Endothelial cell of umbilical vein (primary cell): ENCODE data around the gene MAGED4. TPM values are rescaled to one million over a fixed set of nuclear protein-coding genes. Genes with fewer than 3 reads are reported as not detected.
A peak's percentile ranks its signal among the peaks of the same experiment; 100 is the strongest.
"Not testable (repeated sequence)": the region's sequence is repeated elsewhere in the genome, so short reads cannot be mapped to it uniquely, and the experiment has no call there.

ENCODE experiments used
- Bru-seq: library from RNA; stranded (reverse); fragments of 400-500 nt; gene quantifications from one replicate; lab custom pipeline; 2021; lab: Mats Ljungman, UMichigan
- BruChase-seq, 2 experiments: library from RNA; stranded (reverse); fragments of 400-500 nt; gene quantifications; one replicate each; lab custom pipeline; 2021; lab: Mats Ljungman, UMichigan
- BruUV-seq: library from RNA; stranded (reverse); fragments of 400-500 nt; replicated peaks from 2 replicates; lab custom pipeline; 2021; lab: Mats Ljungman, UMichigan
- CTCF ChIA-PET: fragments of 300-600, 350-600 bp; sonication (Branson Sonifier 250); formaldehyde crosslinking; loops from one replicate; lab custom pipeline; 2021; ENCODE audit warnings: antibody characterized with exemption, inconsistent platforms; lab: Charles Lee
- POLR2A ChIA-PET: fragments of 300-600, 350-600 bp; sonication (Branson Sonifier 250); formaldehyde crosslinking; loops from one replicate; lab custom pipeline; 2021; ENCODE audit warnings: antibody characterized with exemption, inconsistent platforms; lab: Charles Lee
- DNase-seq: peaks from one replicate; pipeline ENCODE4 v3.0.0-alpha.2; 2011; ENCODE audit warnings: low read depth, low spot score
- FAIRE-seq: peaks from 2 replicates; lab custom pipeline; 2011; peaks lifted over from hg19 to GRCh38; lab: Jason Lieb, UNC
- H2AFZ ChIP-seq: 2 replicates; pipeline ENCODE4 v1.6.0; 2012; ENCODE audit warnings: low read depth, low read length, control low read depth, inconsistent platforms
- H3K27ac ChIP-seq: 2 replicates; pipeline ENCODE4 v1.5.1; 2011; ENCODE audit warnings: low read depth, mild to moderate bottlenecking, control low read depth, low read length, moderate library complexity; ENCODE audit not compliant: insufficient read depth
- H3K27me3 ChIP-seq, 2 experiments: 2 replicates each; pipeline versions ENCODE4 v1.6.0 to v1.6.1; 2011; ENCODE audit warnings: low read length in 2 of 2, mixed read lengths in 1 of 2; ENCODE audit not compliant: control insufficient read depth in 2 of 2, insufficient read depth in 2 of 2
- H3K36me3 ChIP-seq, 2 experiments: 2 replicates in 1 of 2; 3 replicates in 1 of 2; pipeline ENCODE4 v1.5.1; 2011; ENCODE audit warnings: low read length in 2 of 2, mild to moderate bottlenecking in 1 of 2, moderate library complexity in 1 of 2; ENCODE audit not compliant: control insufficient read depth in 2 of 2, insufficient read depth in 2 of 2; ENCODE audit errors: extremely low read depth in 1 of 2
- H3K4me1 ChIP-seq: 3 replicates; pipeline ENCODE4 v1.5.1; 2011; ENCODE audit warnings: mild to moderate bottlenecking, low read length; ENCODE audit not compliant: control insufficient read depth, insufficient read depth; ENCODE audit errors: extremely low read depth
- H3K4me2 ChIP-seq: 2 replicates; pipeline ENCODE4 v1.6.1; 2011; ENCODE audit warnings: low read length, control low read depth, mixed read lengths; ENCODE audit not compliant: insufficient read depth
- H3K4me3 ChIP-seq, 3 experiments: fragments of 200-600 bp in 1 of 3; sonication (generic), shearing (Covaris generic) in 1 of 3; replicated peaks in 1 of 3; 2 replicates each; pipeline ENCODE4 v1.5.1; 2011 to 2016; ENCODE audit warnings: control low read depth in 3 of 3, low read length in 3 of 3, mild to moderate bottlenecking in 2 of 3, inconsistent platforms in 1 of 3, low read depth in 1 of 3, moderate library complexity in 1 of 3; ENCODE audit not compliant: insufficient read depth in 1 of 3
- H3K79me2 ChIP-seq: 2 replicates; pipeline ENCODE4 v1.6.0; 2012; ENCODE audit warnings: low read length, inconsistent platforms; ENCODE audit not compliant: control insufficient read depth, insufficient read depth
- H3K9ac ChIP-seq: replicated peaks from 2 replicates; pipeline ENCODE3; 2011; ENCODE audit warnings: low read length, control low read depth; ENCODE audit not compliant: insufficient read depth; ENCODE audit errors: extremely low read depth
- H3K9me1 ChIP-seq: replicated peaks from 3 replicates; pipeline ENCODE4 v1.6.0; 2011; ENCODE audit warnings: mild to moderate bottlenecking, low read length; ENCODE audit not compliant: control insufficient read depth, insufficient read depth; ENCODE audit errors: extremely low read depth
- H3K9me3 ChIP-seq: replicated peaks from 2 replicates; pipeline ENCODE4 v1.5.1; 2012; ENCODE audit warnings: low read length, inconsistent platforms; ENCODE audit not compliant: control insufficient read depth, insufficient read depth
- H4K20me1 ChIP-seq: replicated peaks from 2 replicates; pipeline ENCODE3; 2011; ENCODE audit warnings: mild to moderate bottlenecking, low read length; ENCODE audit not compliant: control insufficient read depth, insufficient read depth; ENCODE audit errors: extremely low read depth
- CTCF ChIP-seq, 2 donors: IDR thresholded peaks; 1 replicate in 1 of 2; 2 replicates in 1 of 2; pipeline ENCODE4 v1.5.1; 2011; ENCODE audit warnings: low read length in 2 of 2, mild to moderate bottlenecking in 2 of 2, moderate library complexity in 2 of 2, control low read depth in 1 of 2, inconsistent platforms in 1 of 2, low read depth in 1 of 2; ENCODE audit not compliant: insufficient read depth in 1 of 2; ENCODE audit errors: extremely low read depth in 1 of 2
- EZH2 ChIP-seq: IDR thresholded peaks from 2 replicates; pipeline ENCODE4 v1.6.1; 2012; ENCODE audit warnings: borderline replicate concordance, low read depth, mild to moderate bottlenecking, moderate library complexity, low read length, inconsistent platforms; ENCODE audit not compliant: severe bottlenecking
- POLR2AphosphoS5 ChIP-seq: IDR thresholded peaks from 2 replicates; pipeline ENCODE4 v1.6.1; 2012; ENCODE audit warnings: low read depth, mild to moderate bottlenecking, control low read depth, low read length, moderate library complexity; ENCODE audit not compliant: insufficient read depth
- dilution Hi-C: fragments of 300-500 bp; cut with MboI; formaldehyde crosslinking; loops from one replicate; pipeline ENCODE4 v1.15.0; 2019; ENCODE audit warnings: low sequenced_read_pairs; ENCODE audit not compliant: extremely low pct_ligation_motif_present
- intact Hi-C: fragments of 100-400 bp; cut with micrococcal nuclease; formaldehyde crosslinking; loops from one replicate; pipeline ENCODE4 v1.10.0; 2022
- long read RNA-seq: library from polyadenylated mRNA; stranded (forward); transcript quantifications from one replicate; pipeline ENCODE4 v2.0.0, GENCODE V29; 2021
- polyA minus RNA-seq, 3 experiments: library from RNA; depleted of rRNA, polyadenylated mRNA; stranded (reverse); fragments of >200 nt; gene quantifications; 1 replicate in 1 of 3; 2 replicates in 2 of 3; pipeline ENCODE4 v1.2.3, GENCODE V29; 2011
- polyA plus RNA-seq, 4 experiments: library from polyadenylated mRNA; depleted of rRNA in 3 of 4; stranded (reverse) in 3 of 4; unstranded in 1 of 4; fragments of >200 nt; gene quantifications; 2 replicates each; pipeline versions ENCODE4 v1.2.1 to v1.2.3, GENCODE V29; 2011 to 2012; ENCODE audit warnings: missing spikeins in 1 of 4
- total RNA-seq: library from RNA; stranded (reverse); gene quantifications from 2 replicates; pipeline ENCODE4 v1.2.3, GENCODE V29; 2021

MAGED4 gene
- total RNA-seq (9.1 and 25.3 TPM in 2 replicates), polyA plus RNA-seq (5.0 and 7.7 TPM in 2 replicates), polyA minus RNA-seq (3.6 and 14.3 TPM in 2 replicates), Bru-seq, nascent RNA (not detected), BruChase-seq, experiment 1, labeled RNA remaining after a 6-hour chase (not detected), BruChase-seq, experiment 2, labeled RNA remaining after a 2-hour chase (not detected)
- polyA plus RNA-seq (2011; cell fraction: cytosol; rRNA removed), result 5.3 and 6.0 TPM in 2 replicates
- polyA plus RNA-seq (2011; cell fraction: nucleus; rRNA removed), result 20.4 and 26.0 TPM in 2 replicates
- 7.8 and 8.8 TPM in 2 replicates for polyA plus RNA-seq (2012)
- polyA minus RNA-seq (2011; cell fraction: cytosol; rRNA and poly(A)+ RNA removed), result not detected
- polyA minus RNA-seq (2011; cell fraction: nucleus; rRNA and poly(A)+ RNA removed), result 2.3 TPM in 1 of 2 replicates, not detected in the other
- long read RNA-seq, transcript MAGED4-204 (13 exons, 2,578 nt), result major isoform, 26 of 70 reads
- long read RNA-seq, transcript MAGED4-210 (13 exons, 2,483 nt), result minor isoform, 8 of 70 reads
- long read RNA-seq, partial matches to known transcripts, result 10 of 70 reads
- long read RNA-seq, other reads (novel, unspliced or antisense), result 24 of 70 reads

GRCh38 chrX:52184440-52185077 is at the start of gene MAGED4:
MAGED4 (plus strand) TSS chrX:52184888; CDS start chrX:52185923, 1,035 bp downstream.
- H3K79me2 ChIP-seq, H3K4me3 ChIP-seq, dilution Hi-C loops, POLR2A ChIA-PET, H3K27me3 ChIP-seq, H3K27ac ChIP-seq, H4K20me1 ChIP-seq, H3K9me1 ChIP-seq, DNase-seq, H3K36me3 ChIP-seq, intact Hi-C loops, H3K9me3 ChIP-seq, H2AFZ ChIP-seq, CTCF ChIA-PET, H3K9ac ChIP-seq, H3K4me2 ChIP-seq, BruUV-seq, H3K4me1 ChIP-seq: not testable (repeated sequence)
- FAIRE-seq, result peak; percentile 92

- FAIRE-seq (no peak), DNase-seq (no peak)
- TF ChIP-seq POLR2AphosphoS5 (no peak), CTCF (IDR thresholded peaks at IDR 0.05; ENCODE audit: extremely low read depth in 1 of 2, insufficient read depth in 1 of 2, low read depth in 1 of 2, low read length in 2 of 2) (no peak), EZH2 (no peak)
- no peak overlapping the region for H3K27ac ChIP-seq
- dilution Hi-C loops, result no loop called here
- no peaks in the 10 kb centered on the region for H3K79me2 ChIP-seq
- H2AFZ ChIP-seq, result no peak overlapping the region
- intact Hi-C loops, result no loop called here
- no peaks in the 10 kb centered on the region for H3K36me3 ChIP-seq
- no TSS peak for BruUV-seq
- H3K4me2 ChIP-seq, result no peak overlapping the region
- H4K20me1 ChIP-seq, result no peaks in the 10 kb centered on the region
- POLR2A ChIA-PET, result no interaction called here
- no peak overlapping the region for H3K9ac ChIP-seq
- H3K4me1 ChIP-seq, result no peaks in the 10 kb centered on the region
- CTCF ChIA-PET, result no interaction called here
- H3K27me3 ChIP-seq, result no peaks in the 10 kb centered on the region
- H3K9me1 ChIP-seq, result no peaks in the 10 kb centered on the region
- no peaks in the 10 kb centered on the region for H3K9me3 ChIP-seq
- no peak overlapping the region for H3K4me3 ChIP-seq
Observed at GRCh38 chrX:52138830-52139544, 45.7 kb upstream of the MAGED4 start.
